GM18519 (cell line): ENCODE measurements around the gene MYO18B.
"Not testable (repeated sequence)": the region's sequence is repeated elsewhere in the genome, so short reads cannot be mapped to it uniquely, and the experiment has no call there.

ENCODE experiments used
- ATAC-seq: cut with Tn5 transposase; IDR thresholded peaks from one replicate; pipeline ENCODE4 v1.9.1; 2021; ENCODE audit warnings: mild to moderate bottlenecking, moderate library complexity; ENCODE audit not compliant: unreplicated experiment, low FRiP score

Gene MYO18B, protein sequence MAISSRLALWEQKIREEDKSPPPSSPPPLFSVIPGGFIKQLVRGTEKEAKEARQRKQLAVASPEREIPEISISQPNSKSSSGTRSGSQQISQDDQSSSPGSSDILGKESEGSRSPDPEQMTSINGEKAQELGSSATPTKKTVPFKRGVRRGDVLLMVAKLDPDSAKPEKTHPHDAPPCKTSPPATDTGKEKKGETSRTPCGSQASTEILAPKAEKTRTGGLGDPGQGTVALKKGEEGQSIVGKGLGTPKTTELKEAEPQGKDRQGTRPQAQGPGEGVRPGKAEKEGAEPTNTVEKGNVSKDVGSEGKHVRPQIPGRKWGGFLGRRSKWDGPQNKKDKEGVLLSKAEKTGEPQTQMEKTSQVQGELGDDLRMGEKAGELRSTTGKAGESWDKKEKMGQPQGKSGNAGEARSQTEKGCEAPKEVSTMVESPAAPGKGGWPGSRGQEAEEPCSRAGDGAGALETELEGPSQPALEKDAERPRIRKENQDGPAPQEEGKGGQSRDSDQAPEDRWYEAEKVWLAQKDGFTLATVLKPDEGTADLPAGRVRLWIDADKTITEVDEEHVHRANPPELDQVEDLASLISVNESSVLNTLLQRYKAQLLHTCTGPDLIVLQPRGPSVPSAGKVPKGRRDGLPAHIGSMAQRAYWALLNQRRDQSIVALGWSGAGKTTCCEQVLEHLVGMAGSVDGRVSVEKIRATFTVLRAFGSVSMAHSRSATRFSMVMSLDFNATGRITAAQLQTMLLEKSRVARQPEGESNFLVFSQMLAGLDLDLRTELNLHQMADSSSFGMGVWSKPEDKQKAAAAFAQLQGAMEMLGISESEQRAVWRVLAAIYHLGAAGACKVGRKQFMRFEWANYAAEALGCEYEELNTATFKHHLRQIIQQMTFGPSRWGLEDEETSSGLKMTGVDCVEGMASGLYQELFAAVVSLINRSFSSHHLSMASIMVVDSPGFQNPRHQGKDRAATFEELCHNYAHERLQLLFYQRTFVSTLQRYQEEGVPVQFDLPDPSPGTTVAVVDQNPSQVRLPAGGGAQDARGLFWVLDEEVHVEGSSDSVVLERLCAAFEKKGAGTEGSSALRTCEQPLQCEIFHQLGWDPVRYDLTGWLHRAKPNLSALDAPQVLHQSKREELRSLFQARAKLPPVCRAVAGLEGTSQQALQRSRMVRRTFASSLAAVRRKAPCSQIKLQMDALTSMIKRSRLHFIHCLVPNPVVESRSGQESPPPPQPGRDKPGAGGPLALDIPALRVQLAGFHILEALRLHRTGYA (N-terminal part only)

DNA sequence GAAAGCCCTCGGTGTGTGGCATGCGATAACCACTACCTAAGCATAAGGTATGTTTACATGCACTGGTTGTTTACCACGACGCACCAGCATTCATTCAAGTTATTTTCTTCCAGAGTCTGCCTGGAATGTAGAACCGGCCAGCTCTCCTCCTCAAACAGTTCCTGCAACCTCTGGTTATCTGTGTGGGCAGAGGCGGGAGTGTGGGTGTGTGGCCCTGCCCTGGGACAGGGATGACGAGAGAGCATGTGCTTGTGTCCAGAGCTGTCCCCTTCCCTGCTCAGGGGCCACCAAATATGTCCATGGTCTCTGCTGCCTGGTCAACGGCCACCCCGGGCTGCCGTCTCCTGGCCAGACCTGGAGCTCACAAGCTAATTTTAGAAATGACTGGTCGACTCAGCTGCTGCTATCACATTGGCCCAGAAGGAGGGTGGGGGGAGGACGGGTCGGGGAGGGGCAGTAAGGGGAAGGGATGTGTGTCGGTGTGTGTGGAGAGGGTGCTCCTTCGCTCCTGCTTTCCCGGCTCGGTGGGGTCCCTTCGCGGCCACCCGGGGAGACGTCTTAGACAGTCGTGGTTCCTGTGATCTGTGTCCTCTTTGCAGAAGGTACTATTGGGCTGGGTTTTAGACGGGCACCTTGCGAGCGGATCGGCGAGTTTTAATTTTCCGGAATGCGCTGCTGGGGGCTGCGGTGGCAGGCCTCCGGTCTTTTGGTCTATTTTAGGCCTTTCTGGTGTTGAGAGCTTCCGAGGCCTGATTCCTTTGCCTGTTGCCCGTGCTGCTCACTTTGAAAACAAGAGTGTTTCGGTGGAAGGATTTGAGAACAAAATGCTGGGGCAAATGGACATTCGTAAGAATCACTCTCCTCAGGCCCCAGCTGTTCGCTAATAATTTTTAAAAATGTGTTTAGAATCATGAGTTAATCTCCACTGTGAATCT, at the start of gene MYO18B:
Gene MYO18B (plus strand): TSS at position 497 of the 935 bp plus-strand sequence. CDS start 18,905 bp downstream, outside the sequence.
- no peak for ATAC-seq

DNA sequence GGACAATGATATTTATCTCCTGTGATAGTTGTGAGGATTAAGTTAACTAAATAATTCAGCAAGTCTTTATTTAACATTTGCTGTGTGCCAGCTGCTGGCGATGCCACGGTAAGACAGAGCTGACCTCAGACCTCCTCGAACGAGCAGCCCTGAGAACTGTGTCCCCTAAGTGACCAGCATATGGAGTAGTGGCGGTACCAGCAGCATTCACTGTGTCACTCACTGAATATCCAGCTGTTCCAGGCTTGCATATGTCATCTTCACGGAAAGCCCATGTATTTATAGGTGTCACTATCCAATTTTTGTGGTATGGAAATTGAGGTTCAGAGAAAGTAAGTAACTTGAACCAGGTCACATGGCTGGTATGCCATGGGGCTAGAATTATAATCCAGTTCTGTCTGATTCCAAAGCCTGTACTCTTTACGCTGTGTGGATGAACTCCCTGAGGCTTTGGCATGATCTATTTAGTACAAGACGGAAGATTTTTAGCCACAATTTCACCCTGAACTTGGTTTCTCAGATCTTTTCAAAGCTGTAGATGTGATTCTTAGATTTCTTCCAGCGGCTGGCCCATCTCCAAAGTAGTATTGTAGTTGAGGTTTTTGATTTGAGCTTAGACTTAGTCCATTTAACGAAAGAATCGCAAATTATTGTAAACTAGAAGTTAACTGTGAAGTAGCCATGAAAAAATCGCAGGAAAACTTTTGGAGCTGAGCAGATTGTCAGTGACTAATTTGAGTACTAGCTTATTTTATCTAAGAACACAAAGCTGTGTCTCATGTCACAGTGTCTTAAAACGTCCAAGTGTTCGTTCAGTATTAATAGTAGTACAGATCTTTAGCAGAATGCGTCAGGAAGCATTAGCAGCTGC, 49.4 kb upstream of the MYO18B start:
- no peak for ATAC-seq

DNA sequence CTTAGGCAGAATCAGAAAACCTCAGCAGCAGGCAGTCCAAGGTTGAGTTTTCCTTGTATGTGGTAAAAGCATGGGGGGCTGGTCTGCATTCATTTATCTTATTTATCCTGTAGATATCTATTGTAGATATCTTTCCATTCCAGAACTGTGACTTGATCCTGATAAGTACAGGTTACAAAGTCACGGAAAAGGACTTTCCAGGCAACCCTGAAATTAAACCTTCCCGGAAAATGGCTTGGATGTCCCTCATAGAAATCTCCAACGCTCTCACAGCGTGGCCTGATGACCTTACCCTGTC, 48.8 kb upstream of the MYO18B start:
- no peak for ATAC-seq

DNA sequence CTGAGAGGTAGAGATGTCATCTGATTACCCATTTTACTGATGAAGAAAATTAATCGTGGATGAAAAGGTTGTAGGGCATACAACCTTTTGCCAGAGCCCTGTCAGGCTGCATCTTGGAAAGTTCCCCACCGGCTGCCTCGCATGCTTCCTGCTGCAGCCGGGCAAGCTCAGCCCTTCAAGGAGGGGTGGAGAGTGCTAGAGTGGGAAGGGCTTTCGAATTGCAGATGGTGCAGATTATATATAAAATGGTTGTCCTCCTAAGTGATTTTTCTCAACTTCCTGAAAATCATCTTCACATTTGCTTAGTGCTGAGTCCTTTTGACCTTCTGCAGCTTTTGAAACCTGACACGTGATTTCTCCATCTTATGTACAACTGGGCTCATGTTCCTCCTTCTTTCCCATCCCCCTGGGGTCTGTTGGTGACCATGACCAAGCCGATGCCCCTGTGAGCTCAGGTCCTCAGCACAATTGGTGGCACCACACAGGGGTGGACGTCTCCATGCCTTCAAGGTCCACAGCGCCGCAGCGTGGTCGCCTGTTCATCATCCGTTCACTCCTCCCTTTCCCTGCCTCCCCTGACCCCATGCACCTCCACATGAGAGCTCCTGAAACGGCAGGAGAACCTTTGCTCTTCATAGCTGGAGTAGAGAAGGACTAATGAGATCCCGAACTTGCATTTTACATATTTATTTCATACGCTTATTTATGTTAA, 47.6 kb upstream of the MYO18B start:
- ATAC-seq: no peak

DNA sequence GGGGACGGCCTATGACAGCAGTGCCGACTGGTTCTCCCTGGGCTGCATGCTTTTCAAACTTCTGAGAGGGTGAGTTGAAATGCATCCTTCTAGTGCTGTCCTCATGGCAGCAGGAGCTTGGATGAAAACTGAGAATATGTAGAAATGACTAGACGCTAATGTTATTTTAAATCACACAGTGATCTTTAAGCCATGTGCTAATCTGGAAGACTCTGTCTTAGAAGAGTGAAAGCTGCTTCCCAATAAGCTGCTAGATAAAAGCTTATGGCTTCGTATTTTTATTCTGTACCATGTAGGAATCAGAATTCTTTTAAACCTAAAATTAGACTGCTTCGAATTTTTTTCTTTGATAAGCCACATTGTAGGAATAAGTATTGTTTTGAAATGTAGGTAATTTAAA, 46.8 kb upstream of the MYO18B start:
- ATAC-seq: no peak

DNA sequence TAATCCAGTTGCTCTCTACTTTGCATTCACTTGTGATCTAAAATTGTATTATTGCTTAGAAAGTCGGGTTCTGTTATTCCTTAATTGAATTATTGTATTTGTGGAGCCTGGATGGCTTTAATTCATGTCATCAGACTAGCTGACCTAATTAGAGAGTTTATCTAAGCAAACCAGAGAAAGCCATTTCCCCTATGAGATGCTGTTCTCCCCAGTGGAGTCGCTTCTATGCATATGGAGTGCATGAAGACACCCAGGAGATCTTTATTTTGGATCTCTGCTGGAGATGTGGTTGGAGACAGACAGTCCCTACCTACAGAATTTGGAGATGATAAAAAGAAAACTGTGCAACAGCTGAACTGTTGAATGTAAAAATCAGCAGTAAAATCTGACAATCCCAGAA, 45.2 kb upstream of the MYO18B start:
- ATAC-seq: no peak

DNA sequence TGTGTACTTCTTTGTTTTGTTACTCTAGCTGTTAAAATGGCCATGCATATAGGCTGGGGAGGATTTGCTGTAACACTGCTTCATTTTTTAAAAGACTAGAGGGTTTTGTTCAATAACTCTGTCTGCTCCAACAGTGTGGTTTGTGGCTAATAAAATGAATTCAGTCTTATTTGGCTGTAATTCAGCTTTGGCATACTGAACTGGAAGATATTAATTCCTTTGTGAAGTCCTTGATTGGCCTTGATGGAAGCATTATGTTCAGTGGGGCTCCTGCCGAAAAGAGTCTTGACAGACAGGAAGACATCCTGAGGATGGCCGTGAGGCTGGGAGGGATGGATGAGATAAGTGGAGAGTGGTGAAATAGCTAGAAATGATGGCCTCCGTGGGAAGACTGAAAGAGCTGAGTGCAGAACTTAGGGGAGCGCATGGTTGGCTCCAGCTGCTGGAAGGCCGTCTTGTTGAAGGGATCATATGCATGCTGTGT, 44.8 kb upstream of the MYO18B start:
- no peak for ATAC-seq

DNA sequence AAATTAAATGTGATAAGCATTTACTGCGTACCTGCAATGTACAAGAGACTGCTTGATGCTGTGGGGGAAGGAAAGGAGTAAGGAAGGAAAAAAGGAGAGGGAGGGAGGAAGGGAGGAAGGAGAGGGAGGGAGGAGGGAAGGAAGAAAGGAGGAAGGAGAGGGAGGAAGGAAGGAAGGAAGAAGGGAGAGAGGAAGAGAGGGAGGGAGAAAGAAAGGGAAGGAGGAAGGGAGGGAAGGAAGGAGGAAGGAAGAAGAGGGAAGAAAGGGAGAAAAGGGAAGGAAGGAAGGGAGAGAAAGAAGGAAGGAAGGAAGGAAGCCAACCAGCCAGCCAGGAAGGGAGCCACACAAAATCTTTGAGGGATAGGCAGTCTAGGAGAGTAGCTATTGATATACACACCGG, 44.0 kb upstream of the MYO18B start:
- no peak for ATAC-seq

GRCh38 chr22:25698461-25698860, 43.5 kb upstream of the MYO18B start:
- ATAC-seq: no peak

DNA sequence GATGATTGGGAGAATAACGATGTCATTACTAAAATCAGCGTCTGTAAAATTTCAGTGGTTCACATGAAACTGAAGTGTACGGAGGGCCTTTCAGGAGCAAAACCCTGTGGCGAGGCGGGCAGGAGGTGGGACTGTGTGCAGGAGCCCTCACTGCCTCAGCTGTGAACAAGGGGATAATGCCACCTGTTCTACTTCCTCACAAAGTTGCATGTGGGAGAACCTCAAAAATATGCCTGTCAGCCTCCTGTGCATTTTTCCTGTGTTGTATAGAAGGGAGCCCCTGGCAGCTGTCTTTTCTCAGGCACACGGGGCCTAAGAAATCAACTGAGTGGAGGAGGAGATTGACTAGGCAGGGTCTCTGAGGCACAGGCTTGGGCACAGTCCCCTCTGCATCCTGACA, 43.0 kb upstream of the MYO18B start:
- no peak for ATAC-seq

GRCh38 chr22:25701056-25701780, 40.8 kb upstream of the MYO18B start:
- ATAC-seq: no peak

GRCh38 chr22:25702040-25702439, 39.9 kb upstream of the MYO18B start:
- no peak for ATAC-seq

DNA sequence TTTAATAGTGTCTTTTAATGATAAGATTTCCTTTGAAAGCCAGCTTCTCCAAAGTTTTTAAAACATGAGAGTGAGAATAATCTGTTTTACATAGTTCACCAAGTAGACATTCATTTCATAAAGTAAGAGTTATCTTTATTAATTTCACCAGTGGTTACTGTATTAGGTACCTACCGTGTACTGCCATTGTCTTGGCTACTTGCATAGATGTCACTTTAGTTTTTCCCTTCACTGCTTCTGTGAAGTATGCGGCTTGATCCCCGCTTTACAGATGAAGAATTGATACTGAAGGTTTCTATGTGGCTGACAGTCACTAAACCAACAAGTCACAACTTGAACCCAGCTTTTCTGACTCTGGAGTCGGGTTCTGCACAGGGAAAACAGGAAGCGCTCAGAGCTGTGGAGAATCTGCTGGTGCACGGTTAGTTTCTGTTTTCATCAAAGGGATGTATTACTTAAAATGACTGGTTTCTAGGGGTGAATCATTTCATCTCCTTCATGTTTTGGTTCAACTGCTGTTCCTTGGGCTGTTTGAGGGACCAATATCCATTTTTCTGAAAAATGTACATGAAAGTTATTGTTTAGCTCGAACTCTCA, 39.3 kb upstream of the MYO18B start:
- no peak for ATAC-seq

- no peak for ATAC-seq
Observed at GRCh38 chr22:25704701-25705100, 37.3 kb upstream of the MYO18B start.

DNA sequence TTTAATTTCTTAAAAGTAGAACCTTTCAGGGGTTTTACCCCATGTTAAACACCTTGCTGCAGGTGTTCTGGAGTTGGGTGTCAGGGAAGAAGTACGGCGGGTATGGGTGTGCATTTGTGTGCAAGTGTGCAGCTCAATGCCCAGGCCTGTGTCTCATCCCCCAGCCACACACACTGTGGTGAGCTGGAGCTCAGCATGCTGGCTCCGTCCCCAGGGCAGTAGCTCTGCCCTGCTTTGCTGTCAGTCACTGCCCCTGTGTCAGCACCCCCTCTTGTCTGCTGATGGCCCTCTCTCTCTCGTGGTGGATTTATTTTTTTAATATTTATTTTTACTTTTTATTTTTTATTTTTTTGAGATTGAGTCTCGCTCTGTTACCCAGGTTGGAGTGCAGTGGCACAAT, 35.8 kb upstream of the MYO18B start:
- ATAC-seq: no peak

GRCh38 chr22:25708430-25708829, 33.6 kb upstream of the MYO18B start:
- not testable (repeated sequence) for ATAC-seq

DNA sequence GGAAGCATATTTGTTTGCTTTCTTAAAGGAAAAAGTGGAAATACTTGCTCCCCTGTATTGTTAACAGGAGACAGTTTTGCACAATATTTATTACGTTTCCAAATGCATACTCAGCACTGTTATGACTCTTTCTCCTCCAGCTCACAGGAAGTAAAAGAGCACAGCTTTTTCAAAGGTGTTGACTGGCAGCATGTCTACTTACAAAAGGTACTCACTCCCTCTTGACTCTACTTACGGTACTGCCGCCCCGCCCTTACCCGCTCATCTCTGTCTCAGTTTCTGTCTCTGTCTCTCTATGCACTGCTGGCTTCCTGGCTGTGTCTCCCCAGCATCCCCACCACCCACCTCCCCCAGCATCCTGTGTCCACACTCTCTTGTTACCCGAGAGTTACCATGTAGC, 32.2 kb upstream of the MYO18B start:
- no peak for ATAC-seq
